ENCODE measurements around the gene PTP4A1.

PTP4A1 gene

GRCh38 chr6:63598049-63599036 is 26.1 kb downstream of the PTP4A1 start:
- no peak overlapping the region for H3K27ac ChIP-seq (ENCODE audit: low read length)
- TF ChIP-seq, protein P1, sequence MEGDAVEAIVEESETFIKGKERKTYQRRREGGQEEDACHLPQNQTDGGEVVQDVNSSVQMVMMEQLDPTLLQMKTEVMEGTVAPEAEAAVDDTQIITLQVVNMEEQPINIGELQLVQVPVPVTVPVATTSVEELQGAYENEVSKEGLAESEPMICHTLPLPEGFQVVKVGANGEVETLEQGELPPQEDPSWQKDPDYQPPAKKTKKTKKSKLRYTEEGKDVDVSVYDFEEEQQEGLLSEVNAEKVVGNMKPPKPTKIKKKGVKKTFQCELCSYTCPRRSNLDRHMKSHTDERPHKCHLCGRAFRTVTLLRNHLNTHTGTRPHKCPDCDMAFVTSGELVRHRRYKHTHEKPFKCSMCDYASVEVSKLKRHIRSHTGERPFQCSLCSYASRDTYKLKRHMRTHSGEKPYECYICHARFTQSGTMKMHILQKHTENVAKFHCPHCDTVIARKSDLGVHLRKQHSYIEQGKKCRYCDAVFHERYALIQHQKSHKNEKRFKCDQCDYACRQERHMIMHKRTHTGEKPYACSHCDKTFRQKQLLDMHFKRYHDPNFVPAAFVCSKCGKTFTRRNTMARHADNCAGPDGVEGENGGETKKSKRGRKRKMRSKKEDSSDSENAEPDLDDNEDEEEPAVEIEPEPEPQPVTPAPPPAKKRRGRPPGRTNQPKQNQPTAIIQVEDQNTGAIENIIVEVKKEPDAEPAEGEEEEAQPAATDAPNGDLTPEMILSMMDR (IDR thresholded peaks at IDR 0.05; ENCODE audit: borderline replicate concordance, extremely low read depth, low read length, poor library complexity, severe bottlenecking): peak; percentile 89
- TF ChIP-seq EZH2 (IDR thresholded peaks at IDR 0.05; ENCODE audit: borderline replicate concordance, low read depth, low read length, severe bottlenecking): no peak

GRCh38 chr6:63599243-63599642 is 27.0 kb downstream of the PTP4A1 start:
- Histone ChIP-seq H3K4me2 (ENCODE audit: insufficient read depth, low read length) (no peak overlapping the region), H3K4me1 (ENCODE audit: insufficient read depth, low read length) (peaks cover 11% of the 10 kb centered on the region)
- ATAC-seq (ENCODE audit: insufficient read depth, low read depth): no peak

More at GRCh38 chr6:63598049-63599036, 26.1 kb downstream of the PTP4A1 start:
- Histone ChIP-seq H3K9me3 (ENCODE audit: insufficient read depth, low read length, severe bottlenecking) (no peaks in the 10 kb centered on the region), H2AFZ (ENCODE audit: low read depth, low read length) (peak overlapping the region; percentile 59), H3K36me3 (ENCODE audit: insufficient read depth, low read length) (no peaks in the 10 kb centered on the region), H3K4me3 (ENCODE audit: low read depth in 1 of 2, low read length in 2 of 2) (peak overlapping the region in 1 of 2 experiments; percentile 47; a peak in 2 of 4 replicates), H4K20me1 (ENCODE audit: insufficient read depth, low read length) (no peaks in the 10 kb centered on the region), H3K79me2 (ENCODE audit: insufficient read depth, low read length) (no peaks in the 10 kb centered on the region), H3K9ac (ENCODE audit: low read depth, low read length) (no peak overlapping the region), H3K4me2 (ENCODE audit: insufficient read depth, low read length) (peak overlapping the region; percentile 60), H3K4me1 (ENCODE audit: insufficient read depth, low read length) (peaks cover 11% of the 10 kb centered on the region), H3K27me3 (ENCODE audit: insufficient read depth, low read length, poor library complexity) (no peaks in the 10 kb centered on the region)
- ATAC-seq (ENCODE audit: insufficient read depth, low read depth) (peak; percentile 99), DNase-seq (peak; percentile 72)

DNA sequence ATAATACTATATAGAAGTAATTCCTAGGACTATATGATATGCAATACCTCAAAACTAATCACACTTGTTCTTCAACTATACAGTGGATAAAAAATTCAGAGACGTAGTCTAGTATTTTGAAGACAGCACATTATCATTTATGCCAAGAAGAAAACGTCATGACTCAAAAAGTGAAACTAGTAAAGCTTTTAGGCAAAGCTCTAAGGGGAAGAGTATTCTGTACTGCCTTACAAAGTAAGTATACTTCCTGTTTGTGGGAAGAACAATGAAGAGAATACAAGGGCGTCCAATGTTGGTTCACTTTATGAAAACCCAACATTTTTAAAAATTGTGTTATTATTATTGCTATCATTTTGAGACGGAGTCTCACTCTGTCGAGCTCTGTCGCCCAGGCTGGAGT is 27.9 kb downstream of the PTP4A1 start:
- no peaks in the 10 kb centered on the region for H3K27me3 ChIP-seq (ENCODE audit: insufficient read depth, low read length, poor library complexity)
- no peaks in the 10 kb centered on the region for H3K36me3 ChIP-seq (ENCODE audit: insufficient read depth, low read length)
- H3K9ac ChIP-seq (ENCODE audit: low read depth, low read length): no peak overlapping the region
- no peak overlapping the region for H2AFZ ChIP-seq (ENCODE audit: low read depth, low read length)
- no peak overlapping the region for H3K27ac ChIP-seq (ENCODE audit: low read length)
- H3K4me2 ChIP-seq (ENCODE audit: insufficient read depth, low read length): no peak overlapping the region
- H3K9me3 ChIP-seq (ENCODE audit: insufficient read depth, low read length, severe bottlenecking): no peaks in the 10 kb centered on the region
- H3K79me2 ChIP-seq (ENCODE audit: insufficient read depth, low read length): no peaks in the 10 kb centered on the region
- DNase-seq: no peak
- no peak for TF ChIP-seq EZH2 (IDR thresholded peaks at IDR 0.05; ENCODE audit: borderline replicate concordance, low read depth, low read length, severe bottlenecking)
- TF ChIP-seq, protein P1 (IDR thresholded peaks at IDR 0.05; ENCODE audit: borderline replicate concordance, extremely low read depth, low read length, poor library complexity, severe bottlenecking): no peak
- peaks cover 11% of the 10 kb centered on the region for H3K4me1 ChIP-seq (ENCODE audit: insufficient read depth, low read length)
- no peak for ATAC-seq (ENCODE audit: insufficient read depth, low read depth)
- H3K4me3 ChIP-seq (ENCODE audit: low read depth in 1 of 2, low read length in 2 of 2): no peak overlapping the region
- H4K20me1 ChIP-seq (ENCODE audit: insufficient read depth, low read length): no peaks in the 10 kb centered on the region

More at GRCh38 chr6:63599243-63599642, 27.0 kb downstream of the PTP4A1 start:
- Histone ChIP-seq H3K9me3 (ENCODE audit: insufficient read depth, low read length, severe bottlenecking) (no peaks in the 10 kb centered on the region), H3K79me2 (ENCODE audit: insufficient read depth, low read length) (no peaks in the 10 kb centered on the region), H2AFZ (ENCODE audit: low read depth, low read length) (peak overlapping the region; percentile 59), H3K4me3 (ENCODE audit: low read depth in 1 of 2, low read length in 2 of 2) (no peak overlapping the region), H3K9ac (ENCODE audit: low read depth, low read length) (no peak overlapping the region), H3K27me3 (ENCODE audit: insufficient read depth, low read length, poor library complexity) (no peaks in the 10 kb centered on the region), H3K36me3 (ENCODE audit: insufficient read depth, low read length) (no peaks in the 10 kb centered on the region), H4K20me1 (ENCODE audit: insufficient read depth, low read length) (no peaks in the 10 kb centered on the region), H3K27ac (ENCODE audit: low read length) (no peak overlapping the region)
- no peak for TF ChIP-seq EZH2 (IDR thresholded peaks at IDR 0.05; ENCODE audit: borderline replicate concordance, low read depth, low read length, severe bottlenecking)
- TF ChIP-seq, protein P1 (IDR thresholded peaks at IDR 0.05; ENCODE audit: borderline replicate concordance, extremely low read depth, low read length, poor library complexity, severe bottlenecking): no peak
- DNase-seq: no peak

Measured in DND-41 (cell line).